ENCODE measurements around the gene C1orf35.
A peak's percentile ranks its signal among the peaks of the same experiment; 100 is the strongest.

The C1orf35 gene

GRCh38 chr1:228083871-228084278 is 19.2 kb downstream of the C1orf35 start:
- H3K4me3 ChIP-seq (replicated peaks; ENCODE audit: insufficient read depth, low read length), result peak overlapping the region; percentile 73
- DNase-seq (ENCODE audit: low read depth in 1 of 2, low spot score in 1 of 2), result no peak
- no peaks in the 10 kb centered on the region for H3K27me3 ChIP-seq (ENCODE audit: insufficient read depth, poor library complexity, severe bottlenecking)
- peak overlapping the region; percentile 93 for H3K27ac ChIP-seq (replicated peaks)
- TF ChIP-seq SPI1 (IDR thresholded peaks at IDR 0.05; ENCODE audit: borderline replicate concordance, low read depth) (no peak), POLR2AphosphoS5 (IDR thresholded peaks at IDR 0.05; ENCODE audit: low read depth) (peak; percentile 12; the same call in 1 of the 2 replicates), REST (IDR thresholded peaks at IDR 0.05; ENCODE audit: insufficient replicate concordance, low read depth) (no peak)

- H3K27me3 ChIP-seq (ENCODE audit: insufficient read depth, poor library complexity, severe bottlenecking), result no peaks in the 10 kb centered on the region
- H3K27ac ChIP-seq (replicated peaks), result peak overlapping the region; percentile 93
- TF ChIP-seq CTCF (IDR thresholded peaks at IDR 0.05; ENCODE audit: insufficient read depth, low read length), result no peak
- TF ChIP-seq SPI1 (IDR thresholded peaks at IDR 0.05; ENCODE audit: borderline replicate concordance, low read depth), result no peak; the same call in 1 of the 2 replicates
- peak; percentile 24; the same call in 1 of the 2 replicates for TF ChIP-seq POLR2AphosphoS5 (IDR thresholded peaks at IDR 0.05; ENCODE audit: low read depth)
- peak overlapping the region; percentile 73 for H3K4me3 ChIP-seq (replicated peaks; ENCODE audit: insufficient read depth, low read length)
- DNase-seq (ENCODE audit: low read depth in 1 of 2, low spot score in 1 of 2), result no peak
Measured at GRCh38 chr1:228082918-228083870, 19.9 kb downstream of the C1orf35 start.

- Histone ChIP-seq H3K27ac (replicated peaks) (peak within 1 kb of the TSS; percentile 93), H3K27me3 (ENCODE audit: insufficient read depth, poor library complexity, severe bottlenecking) (no peaks in the 10 kb centered on the region), H3K4me3 (replicated peaks; ENCODE audit: insufficient read depth, low read length) (peak within 1 kb of the TSS; percentile 76)
- DNase-seq (ENCODE audit: low read depth in 1 of 2, low spot score in 1 of 2), result peak; percentile 86 to 91
- TF ChIP-seq CTCF (IDR thresholded peaks at IDR 0.05; ENCODE audit: insufficient read depth, low read length), result no peak
- TF ChIP-seq SPI1 (IDR thresholded peaks at IDR 0.05; ENCODE audit: borderline replicate concordance, low read depth), result no peak
- TF ChIP-seq GABPA (IDR thresholded peaks at IDR 0.05; ENCODE audit: low read depth), result no peak
- peak; percentile 88 for TF ChIP-seq POLR2AphosphoS5 (IDR thresholded peaks at IDR 0.05; ENCODE audit: low read depth)
- no peak for TF ChIP-seq REST (IDR thresholded peaks at IDR 0.05; ENCODE audit: insufficient replicate concordance, low read depth)
Measured at GRCh38 chr1:228082214-228082917, 20.8 kb downstream of the C1orf35 start, which contains the start of gene ARF1. TSS of gene ARF1 (plus strand) at chr1:228082708. CDS start at chr1:228097115, 14,407 bp downstream.
